K562 (cell line): ENCODE data around the gene RBFOX2. TPM values are rescaled to one million over a fixed set of nuclear protein-coding genes. Genes with fewer than 3 reads are reported as not detected.

Experiments
- ATAC-seq: fragments of 200-7000 bp; cut with Tn5 transposase; 3 replicates; pipeline ENCODE4 v1.9.1; 2020; ENCODE audit warnings: moderate library complexity
- BruUV-seq: library from RNA; stranded (reverse); fragments of 400-500 nt; replicated peaks from 2 replicates; lab custom pipeline; 2021; lab: Mats Ljungman, UMichigan
- CTCF ChIA-PET: fragments of 300-600 bp; formaldehyde crosslinking; extraction: SDS; loops from one replicate; lab custom pipeline; 2021; ENCODE audit warnings: low intra/inter-chr PET ratio; lab: Yijun Ruan, JAX
- POLR2A ChIA-PET: fragments of 300-600, 350-650 bp; sonication (Branson Sonifier 250); formaldehyde crosslinking; extraction: SDS; loops from one replicate; lab custom pipeline; 2021; ENCODE audit warnings: antibody characterized with exemption, inconsistent platforms; lab: Yijun Ruan, JAX
- DNase-seq, 4 experiments: peaks; one replicate each; pipeline versions ENCODE4 v3.0.0 to v3.0.0-alpha.2; 2011 to 2018; ENCODE audit warnings: low spot score in 3 of 4, mixed read lengths in 3 of 4; ENCODE audit errors: extremely low read depth in 1 of 4
- FAIRE-seq: peaks from 2 replicates; lab custom pipeline; 2011; peaks lifted over from hg19 to GRCh38; lab: Jason Lieb, UNC
- H2AFZ ChIP-seq: 2 replicates; pipeline ENCODE4 v1.6.0; 2011; ENCODE audit warnings: low read depth, low read length, control low read depth, inconsistent platforms
- H3K27ac ChIP-seq: fragments of 200-600 bp; 3 replicates; pipeline ENCODE4 v1.8.0; 2011; ENCODE audit warnings: low read depth, mild to moderate bottlenecking, control low read depth, inconsistent platforms, low read length, moderate library complexity, mixed read lengths; ENCODE audit errors: extremely low read depth
- H3K27me3 ChIP-seq, 2 experiments: fragments of 300-600 bp in 1 of 2; 2 replicates in 1 of 2; 3 replicates in 1 of 2; pipeline versions ENCODE4 v1.6.0 to v1.8.0; 2011; ENCODE audit warnings: inconsistent platforms in 2 of 2, low read length in 2 of 2, mild to moderate bottlenecking in 1 of 2, mixed read lengths in 1 of 2, moderate library complexity in 1 of 2; ENCODE audit not compliant: control insufficient read depth in 2 of 2, insufficient read depth in 2 of 2
- H3K36me3 ChIP-seq: fragments of 300-600 bp; 3 replicates; pipeline ENCODE4 v1.8.0; 2011; ENCODE audit warnings: mild to moderate bottlenecking, low read length, inconsistent platforms; ENCODE audit not compliant: control insufficient read depth, insufficient read depth
- H3K4me1 ChIP-seq, 2 experiments: fragments of 200-600 bp in 1 of 2; replicated peaks in 1 of 2; 2 replicates in 1 of 2; 3 replicates in 1 of 2; pipeline versions ENCODE4 v1.5.1 to v1.8.0; 2011; ENCODE audit warnings: inconsistent platforms in 2 of 2, low read length in 2 of 2, mild to moderate bottlenecking in 1 of 2, mixed read lengths in 1 of 2, moderate library complexity in 1 of 2; ENCODE audit not compliant: control insufficient read depth in 2 of 2, insufficient read depth in 2 of 2
- H3K4me2 ChIP-seq: 2 replicates; pipeline ENCODE4 v1.6.1; 2011; ENCODE audit warnings: low read length, control low read depth, inconsistent platforms, mixed read lengths; ENCODE audit not compliant: insufficient read depth
- H3K4me3 ChIP-seq: fragments of 200-600 bp; sonication (generic), shearing (Covaris generic); 2 replicates; pipeline ENCODE4 v1.5.1; 2016; ENCODE audit warnings: control low read depth, inconsistent platforms
- H3K79me2 ChIP-seq: fragments of 200-600 bp; 3 replicates; pipeline ENCODE4 v1.8.0; 2011; ENCODE audit warnings: low read length, inconsistent platforms; ENCODE audit not compliant: control insufficient read depth, insufficient read depth
- H3K9ac ChIP-seq, 2 experiments: 2 replicates each; pipeline versions ENCODE4 v1.6.0 to v1.6.1; 2011; ENCODE audit warnings: low read depth in 2 of 2, low read length in 2 of 2, control low read depth in 1 of 2, inconsistent platforms in 1 of 2, mild to moderate bottlenecking in 1 of 2, mixed read lengths in 1 of 2; ENCODE audit not compliant: insufficient read depth in 1 of 2
- H3K9me1 ChIP-seq: one replicate; pipeline ENCODE4 v1.6.0; 2011; ENCODE audit warnings: inconsistent platforms, mild to moderate bottlenecking, low read length, moderate library complexity; ENCODE audit not compliant: control insufficient read depth, insufficient read depth
- H3K9me3 ChIP-seq: replicated peaks from 2 replicates; pipeline ENCODE4 v1.5.1; 2011; ENCODE audit warnings: low read depth, low read length, inconsistent platforms; ENCODE audit not compliant: control insufficient read depth, insufficient read depth
- H4K20me1 ChIP-seq: replicated peaks from 2 replicates; pipeline ENCODE4 v1.6.1; 2011; ENCODE audit warnings: low read length, inconsistent platforms, mixed read lengths; ENCODE audit not compliant: control insufficient read depth, insufficient read depth
- PKNOX1 ChIP-seq: fragments of 450-650 bp; IDR thresholded peaks from 2 replicates; pipeline ENCODE4 v1.6.1; 2016
- ZBTB33 ChIP-seq: sonication (generic); formaldehyde crosslinking; IDR thresholded peaks from 2 replicates; pipeline ENCODE4 v1.8.1; 2023; ENCODE audit warnings: mild to moderate bottlenecking, missing genetic modification reagents
- ZNF280A ChIP-seq: fragments of 450-650 bp; IDR thresholded peaks from 2 replicates; pipeline ENCODE4 v1.6.1; 2018; ENCODE audit warnings: mild to moderate bottlenecking, low read depth; ENCODE audit not compliant: partially characterized antibody
- WGBS: fragments of 100-300 bp; shearing (Covaris generic); methylation state at CpG from one replicate; pipeline ENCODE4 v1.1.6; 2016; ENCODE audit warnings: low coverage, mixed read lengths; ENCODE audit not compliant: insufficient coverage; ENCODE audit errors: missing lambda C conversion rate; 5-methylcytosine and 5-hydroxymethylcytosine counted together
- in situ Hi-C: fragments of 300-500 bp; cut with MboI; formaldehyde crosslinking; loops from 4 replicates; pipeline ENCODE4 v1.15.0; 2018; ENCODE audit warnings: inconsistent platforms, mixed read lengths
- intact Hi-C: fragments of 100-400 bp; cut with micrococcal nuclease; formaldehyde crosslinking; loops from 2 replicates; pipeline ENCODE4 v1.14.2; 2022
- polyA plus RNA-seq, 8 experiments: library from polyadenylated mRNA; depleted of rRNA in 4 of 8; stranded (reverse) in 5 of 8; unstranded in 3 of 8; fragments of >200 nt; fragmentation: Nextera tagmentation in 2 of 8; fragmentation: Illumina TruSeq in 1 of 8; extraction: Ambion mirVana in 2 of 8; extraction: Trizol in 1 of 8; gene quantifications; 2 replicates each; pipeline versions ENCODE4 v1.2.1 to v1.2.3, GENCODE V29; 2011 to 2014; ENCODE audit warnings: inconsistent platforms in 1 of 8, missing spikeins in 1 of 8
- total RNA-seq, 7 experiments: library from RNA; depleted of rRNA in 6 of 7; stranded (reverse); fragments of >200 nt in 6 of 7; fragmentation: Illumina TruSeq in 2 of 7; extraction: Trizol in 2 of 7; gene quantifications; 2 replicates each; pipeline versions ENCODE4 v1.2.1 to v1.2.3, GENCODE V29; 2011 to 2021; ENCODE audit warnings: low replicate concordance in 1 of 7

Gene RBFOX2
- total and polyA plus RNA-seq, 9 of the 15 experiments (the other 6 are each of a cell fraction or from before 2014, with no cell fraction given): 5.8 to 24.8 (median 14.2) TPM

- ChIA-PET POLR2A (no interaction called here), CTCF (no interaction called here)
- Histone ChIP-seq H3K9me3 (no peaks in the 10 kb centered on the region), H3K27ac (no peak overlapping the region), H3K4me3 (no peak overlapping the region), H3K4me2 (no peak overlapping the region), H3K36me3 (0 out of 3 replicates have a peak, but pooled peaks cover 8% of the 10 kb centered on the region), H2AFZ (no peak overlapping the region), H3K4me1 (peaks cover 3 to 13% of the 10 kb centered on the region in 2 experiments; a peak in 3 of 5 replicates), H3K9ac (no peak overlapping the region), H3K79me2 (no peaks in the 10 kb centered on the region), H4K20me1 (no peaks in the 10 kb centered on the region), H3K9me1 (no peaks in the 10 kb centered on the region), H3K27me3 (no peaks in the 10 kb centered on the region)
- DNase-seq (no peak), ATAC-seq (no peak), FAIRE-seq (no peak)
- WGBS: 53% methylated on average over 4 of the region's 4 CpGs
- intact Hi-C loops (no loop called here), in situ Hi-C loops (no loop called here)
- TF ChIP-seq PKNOX1: no peak
- BruUV-seq: no TSS peak
Measured at GRCh38 chr22:35746946-35747703, 281.5 kb downstream of the RBFOX2 start.

GRCh38 chr22:35746248-35746647 is 282.4 kb downstream of the RBFOX2 start:
- H3K9ac ChIP-seq: no peak overlapping the region
- POLR2A ChIA-PET: no interaction called here
- intact Hi-C loops (no loop called here), in situ Hi-C loops (no loop called here)
- no peaks in the 10 kb centered on the region for H3K9me1 ChIP-seq
- no peak overlapping the region for H2AFZ ChIP-seq
- no peaks in the 10 kb centered on the region for H3K27me3 ChIP-seq
- TF ChIP-seq ZNF280A (no peak), ZBTB33 (CRISPR knock-in tag) (peak; percentile 32; the same call in 1 of the 2 replicates)
- H3K4me2 ChIP-seq: no peak overlapping the region
- DNase-seq (no peak), FAIRE-seq (no peak), ATAC-seq (no peak)
- CTCF ChIA-PET: no interaction called here
- H3K36me3 ChIP-seq: 0 out of 3 replicates have a peak, but pooled peaks cover 8% of the 10 kb centered on the region
- H4K20me1 ChIP-seq: no peaks in the 10 kb centered on the region
- H3K4me1 ChIP-seq: peaks cover 3 to 21% of the 10 kb centered on the region in 2 experiments; a peak in 4 of 5 replicates
- H3K9me3 ChIP-seq: no peaks in the 10 kb centered on the region
- no peaks in the 10 kb centered on the region for H3K79me2 ChIP-seq
- H3K4me3 ChIP-seq: no peak overlapping the region
- no TSS peak for BruUV-seq
- whole genome bisulfite sequencing: 98% methylated on average over 6 of the region's 9 CpGs
- H3K27ac ChIP-seq: no peak overlapping the region
